Measurements from ENCODE around the gene PNLIPRP2. TPM values are rescaled to one million over a fixed set of nuclear protein-coding genes. Genes with fewer than 3 reads are reported as not detected.

The PNLIPRP2 gene
- total RNA-seq, 1 experiment from 2014 or later = not detected

DNA sequence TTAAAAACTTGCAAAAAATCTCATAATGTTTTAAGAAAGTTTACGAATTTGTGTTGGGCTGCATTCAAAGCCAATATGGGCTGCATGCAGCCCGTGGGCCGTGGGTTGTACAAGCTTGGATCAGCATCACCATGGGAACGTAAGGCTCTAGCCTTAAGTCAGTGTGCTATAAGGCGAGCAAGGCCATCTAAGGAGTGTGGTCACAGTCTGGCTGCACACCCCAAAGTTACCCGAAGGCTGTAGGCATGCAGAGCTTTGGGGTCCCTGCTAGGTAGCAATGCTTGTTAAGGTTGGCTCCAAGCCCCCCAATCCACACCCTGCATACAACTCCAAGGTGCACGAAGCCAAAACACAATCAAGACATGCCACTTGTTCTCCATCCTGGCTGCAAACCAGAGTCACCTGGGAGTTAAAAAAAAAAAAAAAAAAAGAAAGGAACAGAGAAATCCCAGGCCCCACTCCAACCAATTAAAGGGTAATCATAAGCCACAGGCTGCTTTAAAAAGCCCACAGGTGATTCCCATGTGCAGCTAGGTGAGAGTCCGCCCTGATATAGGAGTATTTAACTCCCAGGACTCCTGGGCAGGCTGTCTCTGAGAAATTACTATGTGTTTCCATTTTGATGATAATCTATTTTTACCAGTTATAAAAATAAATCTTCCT is 8.5 kb upstream of the PNLIPRP2 start:
- no peak for DNase-seq (ENCODE audit: low read depth)

DNA sequence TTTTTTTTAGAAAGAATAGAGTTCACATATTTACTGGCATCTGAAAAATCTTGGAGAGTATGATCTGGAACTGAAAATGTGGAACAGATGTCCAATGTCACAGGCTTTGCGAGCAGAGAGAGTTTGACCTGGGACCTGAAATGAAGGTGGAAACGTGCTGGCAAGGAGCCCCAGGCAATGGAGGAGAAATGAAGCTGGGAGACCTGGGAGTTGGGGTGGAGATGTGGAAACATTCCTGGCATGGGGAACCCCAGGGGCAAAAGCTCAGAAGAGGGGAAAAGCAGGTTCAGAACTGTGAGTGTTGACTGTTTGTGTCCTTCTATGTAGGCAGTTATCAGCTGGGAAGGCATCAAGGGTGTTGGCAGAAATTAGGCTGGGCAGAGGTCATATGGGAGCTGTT is 7.3 kb upstream of the PNLIPRP2 start:
- DNase-seq (ENCODE audit: low read depth) = no peak

DNA sequence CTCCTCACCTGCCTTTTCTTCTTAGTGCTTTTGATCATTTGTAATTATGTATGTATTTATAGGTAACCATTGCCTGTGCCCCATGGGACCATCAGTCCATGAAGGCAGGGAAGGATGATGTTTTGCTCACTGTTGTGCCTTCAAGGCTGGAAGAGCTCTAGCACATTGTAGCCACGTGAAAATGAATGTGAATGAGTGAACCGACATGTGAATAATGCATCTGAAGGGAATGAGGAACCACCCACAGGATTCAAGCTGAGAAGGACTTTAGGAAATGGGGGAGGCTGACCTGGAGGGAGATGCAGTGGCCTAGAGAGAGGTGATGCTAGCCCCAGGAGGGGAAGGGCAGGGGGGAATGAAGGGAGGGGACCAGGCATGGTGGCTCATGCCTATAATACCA is 6.0 kb upstream of the PNLIPRP2 start:
- no peak for DNase-seq (ENCODE audit: low read depth)

GRCh38 chr10:116615199-116615776 is 5.5 kb upstream of the PNLIPRP2 start:
- DNase-seq (ENCODE audit: low read depth) = no peak

DNA sequence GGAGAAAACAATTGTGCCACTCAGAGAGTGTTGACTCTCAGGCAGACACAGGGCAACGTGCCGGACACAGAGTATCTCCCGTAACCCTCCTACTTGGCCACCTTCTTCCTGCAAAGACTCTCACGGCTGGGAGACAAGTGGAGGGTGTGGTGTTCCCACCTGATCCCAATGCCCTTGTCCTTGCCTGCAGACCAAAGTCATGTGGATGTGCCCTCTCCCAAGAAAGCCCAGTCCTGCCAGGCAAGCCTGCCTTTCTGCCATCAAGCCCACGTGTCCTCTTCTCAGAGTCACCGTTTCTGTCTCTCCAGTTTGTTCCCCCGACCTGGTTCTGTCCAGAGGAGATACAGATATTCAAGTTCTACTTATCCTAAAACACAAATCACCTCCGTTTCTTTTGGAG is 723 bp downstream of the PNLIPRP2 start:
- DNase-seq (ENCODE audit: low read depth) = no peak

DNA sequence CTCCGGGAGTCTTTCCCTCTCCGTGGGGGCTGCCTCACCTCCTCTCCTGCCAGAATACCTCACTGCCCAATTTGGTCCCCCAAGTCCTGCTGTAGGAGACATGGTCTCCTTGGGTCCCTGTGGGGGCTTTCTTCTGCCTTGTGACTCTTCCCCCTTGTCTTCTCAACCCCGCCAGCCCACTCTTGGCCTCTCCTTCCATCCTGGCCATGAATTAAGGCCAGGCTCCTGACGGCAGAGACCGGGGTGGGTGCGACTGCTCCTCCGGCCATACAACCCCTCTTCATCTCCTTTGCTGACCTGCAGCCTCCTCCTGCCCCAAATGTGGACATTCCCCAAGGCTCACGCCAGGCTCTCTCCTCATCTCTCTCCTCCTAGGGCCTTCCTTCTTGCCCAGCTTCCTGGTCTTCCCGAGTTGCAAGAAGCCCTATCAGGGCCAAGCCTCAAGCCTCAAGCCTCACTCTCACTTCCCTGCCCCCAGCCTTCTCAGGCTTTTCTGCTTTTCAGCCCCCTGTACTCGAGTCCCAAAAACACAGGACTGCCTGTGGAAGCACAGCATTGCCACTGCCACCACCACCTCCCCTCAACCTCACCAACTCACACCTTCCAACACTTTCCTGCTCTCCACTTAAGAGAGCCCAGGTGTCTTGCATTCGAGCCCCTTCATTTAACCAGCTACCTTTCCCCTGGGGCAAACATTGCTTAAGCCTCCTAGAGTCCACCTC is 1.3 kb downstream of the PNLIPRP2 start:
- DNase-seq (ENCODE audit: low read depth) = no peak

GRCh38 chr10:116625845-116626244 is 5.1 kb downstream of the PNLIPRP2 start:
- no peak for DNase-seq (ENCODE audit: low read depth)

DNA sequence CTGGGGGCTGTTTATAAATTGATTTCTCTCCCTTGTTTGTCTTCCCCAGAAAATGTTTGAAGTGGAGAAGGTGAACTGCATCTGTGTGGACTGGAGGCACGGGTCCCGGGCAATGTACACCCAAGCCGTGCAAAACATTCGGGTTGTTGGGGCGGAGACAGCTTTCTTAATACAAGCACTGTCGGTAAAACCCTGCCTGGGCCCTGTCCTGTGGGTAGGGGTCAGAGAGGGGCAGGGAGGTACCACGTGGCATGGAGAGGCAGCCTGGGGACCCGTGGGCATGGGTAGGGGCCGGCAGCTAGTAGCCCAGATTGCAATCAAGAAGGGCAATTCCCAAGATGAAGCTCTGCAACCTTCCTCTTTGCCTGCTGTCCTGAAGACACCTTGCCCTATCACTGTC is 6.1 kb downstream of the PNLIPRP2 start:
- DNase-seq (ENCODE audit: low read depth) = no peak

DNA sequence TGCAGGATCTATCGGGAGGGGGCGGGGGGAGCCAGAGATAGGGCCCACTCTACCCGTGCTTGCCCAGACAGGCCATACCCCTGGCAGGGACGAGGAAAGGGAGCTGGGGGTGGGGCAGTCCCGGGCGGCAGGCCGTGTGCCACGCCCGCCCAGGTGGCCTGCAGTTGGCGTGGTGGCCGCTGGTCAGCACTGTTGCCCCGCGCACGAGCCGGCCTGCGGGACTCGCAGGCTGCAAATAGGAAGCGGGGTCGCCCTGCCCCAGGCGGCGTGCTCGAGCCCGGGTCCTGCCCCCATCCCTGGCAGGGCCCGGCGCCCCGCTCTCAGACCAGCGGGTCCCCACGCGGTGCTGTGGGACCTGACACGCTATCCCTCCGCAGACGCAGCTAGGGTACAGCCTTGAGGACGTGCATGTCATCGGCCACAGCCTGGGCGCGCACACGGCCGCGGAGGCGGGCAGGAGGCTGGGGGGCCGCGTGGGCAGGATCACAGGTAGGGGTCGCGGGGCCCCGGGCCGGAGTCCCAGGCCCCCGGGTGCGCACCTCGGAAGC is 6.7 kb downstream of the PNLIPRP2 start:
- DNase-seq (ENCODE audit: low read depth) = no peak

- no peak for DNase-seq (ENCODE audit: low read depth)
Observed at GRCh38 chr10:116629340-116629739, 8.6 kb downstream of the PNLIPRP2 start.

- no peak for DNase-seq (ENCODE audit: low read depth)
Observed at GRCh38 chr10:116630020-116630419, 9.3 kb downstream of the PNLIPRP2 start.

DNA sequence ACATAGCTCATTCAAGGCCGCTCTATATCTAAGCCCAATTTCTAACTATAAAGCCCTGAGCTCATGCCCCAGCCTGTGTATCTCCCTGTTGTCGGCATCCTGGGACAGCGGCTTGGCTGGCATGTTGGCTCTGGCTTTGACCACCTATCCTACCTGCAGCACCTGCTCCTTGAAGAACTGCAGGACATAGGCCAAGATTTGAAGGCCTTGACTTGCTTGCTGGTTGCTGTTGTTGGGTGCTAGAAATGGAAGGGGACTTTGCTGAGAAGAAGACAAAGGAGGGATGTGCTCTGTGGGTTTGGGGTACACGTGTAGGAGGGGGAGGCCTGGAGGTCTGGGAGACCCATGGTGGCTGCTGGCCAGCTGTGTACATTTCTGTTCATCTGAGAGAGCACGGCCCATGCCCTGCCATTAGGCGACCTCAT is 11.1 kb downstream of the PNLIPRP2 start:
- DNase-seq (ENCODE audit: low read depth) = no peak

- no peak for DNase-seq (ENCODE audit: low read depth)
Observed at GRCh38 chr10:116632596-116633215, 12.0 kb downstream of the PNLIPRP2 start.

GRCh38 chr10:116633216-116633600 is 12.5 kb downstream of the PNLIPRP2 start:
- no peak for DNase-seq (ENCODE audit: low read depth)

- no peak for DNase-seq (ENCODE audit: low read depth)
Observed at GRCh38 chr10:116634126-116634975, 13.6 kb downstream of the PNLIPRP2 start.

GRCh38 chr10:116636385-116636784 is 15.6 kb downstream of the PNLIPRP2 start:
- DNase-seq (ENCODE audit: low read depth) = no peak

GRCh38 chr10:116636976-116637375 is 16.2 kb downstream of the PNLIPRP2 start:
- DNase-seq (ENCODE audit: low read depth) = no peak

DNA sequence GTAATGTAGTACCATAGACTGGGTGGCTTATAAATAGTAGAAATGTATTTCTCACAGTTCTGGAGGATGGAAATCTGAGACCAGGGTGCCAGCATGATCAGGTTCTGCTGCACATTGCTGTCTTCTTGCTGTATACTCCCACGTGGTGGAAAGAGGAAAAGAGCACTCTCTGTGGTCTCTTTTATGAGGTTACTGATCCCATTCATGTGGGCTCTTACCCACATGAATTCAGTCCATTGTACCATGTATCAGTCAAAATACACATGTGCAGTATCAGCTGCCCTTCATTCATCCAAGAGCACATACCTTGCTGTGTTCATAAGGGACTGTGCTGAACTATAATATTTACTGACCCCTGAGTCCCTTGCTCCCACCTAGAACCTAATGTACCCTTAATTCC is 17.1 kb downstream of the PNLIPRP2 start:
- no peak for DNase-seq (ENCODE audit: low read depth)

GRCh38 chr10:116646502-116646901 is 25.7 kb downstream of the PNLIPRP2 start:
- no peak for DNase-seq (ENCODE audit: low read depth)

GRCh38 chr10:116648903-116649302 is 28.1 kb downstream of the PNLIPRP2 start:
- no peak for DNase-seq (ENCODE audit: low read depth)

- DNase-seq (ENCODE audit: low read depth) = no peak
Observed at GRCh38 chr10:116653885-116654284, 33.1 kb downstream of the PNLIPRP2 start.

DNA sequence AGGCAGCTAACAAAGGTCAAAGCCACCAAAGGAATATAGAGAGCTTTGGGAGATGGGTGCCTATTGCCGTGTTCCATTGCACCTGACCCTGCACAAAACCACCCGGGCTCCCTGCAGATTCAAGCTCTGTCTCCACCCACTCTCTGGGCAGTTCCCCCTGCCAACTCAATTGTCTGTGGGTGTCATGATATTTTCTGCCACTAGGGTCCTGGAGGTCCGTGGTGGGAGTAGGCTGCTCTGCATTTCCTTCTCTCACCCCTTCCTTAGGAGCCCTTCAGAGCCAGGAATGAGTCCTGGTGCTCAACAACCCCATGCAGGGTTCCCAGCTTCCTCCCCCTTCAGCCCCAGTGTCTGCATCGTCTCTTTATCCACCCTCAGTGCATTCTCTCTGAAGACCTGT is 34.1 kb downstream of the PNLIPRP2 start:
- DNase-seq (ENCODE audit: low read depth) = no peak

Data from M059J (cell line).